ENCODE measurements around the gene FGD3. TPM values are rescaled to one million over a fixed set of nuclear protein-coding genes. Genes with fewer than 3 reads are reported as not detected.

FGD3 gene
- total and polyA plus RNA-seq, 3 donors from 2014 or later, result 12.8 to 14.3 (median 14.0) TPM

DNA sequence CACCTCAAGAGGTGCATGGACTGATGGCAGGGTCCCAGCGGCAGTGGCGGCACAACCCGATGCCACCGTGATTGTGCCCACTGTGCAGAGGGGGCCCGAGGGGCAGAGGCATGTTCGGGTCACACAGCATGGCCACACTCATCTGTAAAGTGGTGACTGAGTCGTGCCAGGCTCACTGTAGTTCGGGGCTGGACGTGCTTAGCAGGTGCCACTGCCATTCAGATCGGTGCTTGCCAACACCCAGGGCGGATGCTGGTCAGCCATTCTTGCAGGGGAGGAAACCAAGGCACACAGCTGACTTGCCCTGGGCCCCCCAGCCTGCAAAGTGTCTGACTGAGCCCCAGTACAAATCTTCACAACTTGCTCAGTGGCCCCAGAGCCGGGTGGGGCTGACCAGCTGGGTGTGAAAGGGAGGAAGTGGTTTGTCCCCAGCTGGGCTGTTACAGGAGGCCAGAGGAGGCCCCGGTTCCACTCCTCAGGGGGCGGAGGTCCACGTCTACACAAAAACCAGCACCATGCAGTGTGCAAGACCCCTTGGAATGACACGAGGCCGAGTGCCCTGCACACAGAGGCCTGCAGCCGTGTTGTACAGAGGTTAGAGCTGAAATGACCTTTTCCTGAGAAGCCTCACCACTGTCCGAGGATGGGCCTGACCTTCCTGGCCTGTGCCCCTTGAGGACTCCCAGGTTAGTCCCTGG lies 17.9 kb downstream of the FGD3 start:
- H3K4me3 ChIP-seq, result no peak overlapping the region
- no peak overlapping the region for H3K27ac ChIP-seq
- WGBS, 2 donors, result 87% methylated on average over 19 of the region's 19 CpGs; no CpG with 5 or more reads in 1 of the 2 donors
- no peak for DNase-seq
- H3K27me3 ChIP-seq, result no peaks in the 10 kb centered on the region
- no peaks in the 10 kb centered on the region for H3K9me3 ChIP-seq
- no peaks in the 10 kb centered on the region for H3K4me1 ChIP-seq
- intact Hi-C loops (cut with DNase I; ENCODE audit: low total_unique reads), result no loop called here
- H3K36me3 ChIP-seq (ENCODE audit: low read depth, missing control alignments), result no peaks in the 10 kb centered on the region
- TF ChIP-seq POLR2A (IDR thresholded peaks at IDR 0.05), result no peak
- TF ChIP-seq, protein P1, sequence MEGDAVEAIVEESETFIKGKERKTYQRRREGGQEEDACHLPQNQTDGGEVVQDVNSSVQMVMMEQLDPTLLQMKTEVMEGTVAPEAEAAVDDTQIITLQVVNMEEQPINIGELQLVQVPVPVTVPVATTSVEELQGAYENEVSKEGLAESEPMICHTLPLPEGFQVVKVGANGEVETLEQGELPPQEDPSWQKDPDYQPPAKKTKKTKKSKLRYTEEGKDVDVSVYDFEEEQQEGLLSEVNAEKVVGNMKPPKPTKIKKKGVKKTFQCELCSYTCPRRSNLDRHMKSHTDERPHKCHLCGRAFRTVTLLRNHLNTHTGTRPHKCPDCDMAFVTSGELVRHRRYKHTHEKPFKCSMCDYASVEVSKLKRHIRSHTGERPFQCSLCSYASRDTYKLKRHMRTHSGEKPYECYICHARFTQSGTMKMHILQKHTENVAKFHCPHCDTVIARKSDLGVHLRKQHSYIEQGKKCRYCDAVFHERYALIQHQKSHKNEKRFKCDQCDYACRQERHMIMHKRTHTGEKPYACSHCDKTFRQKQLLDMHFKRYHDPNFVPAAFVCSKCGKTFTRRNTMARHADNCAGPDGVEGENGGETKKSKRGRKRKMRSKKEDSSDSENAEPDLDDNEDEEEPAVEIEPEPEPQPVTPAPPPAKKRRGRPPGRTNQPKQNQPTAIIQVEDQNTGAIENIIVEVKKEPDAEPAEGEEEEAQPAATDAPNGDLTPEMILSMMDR (IDR thresholded peaks at IDR 0.05), result no peak

GRCh38 chr9:92965759-92966517 lies 18.6 kb downstream of the FGD3 start:
- H3K9me3 ChIP-seq, result no peaks in the 10 kb centered on the region
- H3K4me3 ChIP-seq, result no peak overlapping the region
- H3K27me3 ChIP-seq, result no peaks in the 10 kb centered on the region
- DNase-seq, result no peak
- no peaks in the 10 kb centered on the region for H3K36me3 ChIP-seq (ENCODE audit: low read depth, missing control alignments)
- H3K27ac ChIP-seq, result no peak overlapping the region
- intact Hi-C loops (cut with DNase I; ENCODE audit: low total_unique reads), result no loop called here
- TF ChIP-seq POLR2A (IDR thresholded peaks at IDR 0.05), result no peak
- TF ChIP-seq, protein P1 (IDR thresholded peaks at IDR 0.05), result no peak
- no peaks in the 10 kb centered on the region for H3K4me1 ChIP-seq
- WGBS, 2 donors, result 63 to 80% methylated on average over 13 to 17 of the region's 17 CpGs

- Histone ChIP-seq H3K27ac (no peak overlapping the region), H3K4me3 (no peak overlapping the region), H3K4me1 (no peaks in the 10 kb centered on the region), H3K27me3 (no peaks in the 10 kb centered on the region), H3K9me3 (no peaks in the 10 kb centered on the region), H3K36me3 (ENCODE audit: low read depth, missing control alignments) (no peaks in the 10 kb centered on the region)
- DNase-seq, result no peak
- TF ChIP-seq, protein P1 (IDR thresholded peaks at IDR 0.05), result no peak
- TF ChIP-seq POLR2A (IDR thresholded peaks at IDR 0.05), result no peak
- intact Hi-C loops (cut with DNase I; ENCODE audit: low total_unique reads), result no loop called here
- WGBS, 2 donors, result 85 to 94% methylated on average over 5 of the region's 5 CpGs
Measured at GRCh38 chr9:92966518-92966800, 19.1 kb downstream of the FGD3 start.

DNA sequence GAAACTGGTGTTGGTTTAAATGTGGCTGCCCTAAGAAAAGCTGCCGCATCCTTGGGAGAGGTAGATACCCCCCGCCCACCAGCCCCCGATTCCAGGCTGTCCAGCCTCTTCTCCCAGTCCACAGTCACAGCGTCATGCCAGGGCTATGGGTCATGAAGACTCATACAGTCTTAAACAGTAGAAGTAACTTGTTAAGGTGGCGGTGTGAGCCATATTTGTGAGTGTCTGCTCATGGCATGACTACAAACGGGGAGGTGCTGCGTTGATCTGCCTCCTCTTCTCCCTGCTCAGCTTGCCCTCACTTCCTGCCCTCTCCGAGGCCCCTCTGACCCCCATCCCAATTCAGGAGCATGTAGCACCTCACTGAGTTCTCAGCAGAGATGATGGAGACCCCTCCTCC lies 20.8 kb downstream of the FGD3 start:
- intact Hi-C loops (cut with DNase I; ENCODE audit: low total_unique reads), result no loop called here
- H3K4me1 ChIP-seq, result no peaks in the 10 kb centered on the region
- H3K27ac ChIP-seq, result no peak overlapping the region
- no peak overlapping the region for H3K4me3 ChIP-seq
- H3K36me3 ChIP-seq (ENCODE audit: low read depth, missing control alignments), result no peaks in the 10 kb centered on the region
- no peaks in the 10 kb centered on the region for H3K27me3 ChIP-seq
- TF ChIP-seq, protein P1 (IDR thresholded peaks at IDR 0.05), result no peak
- no peak for TF ChIP-seq POLR2A (IDR thresholded peaks at IDR 0.05)
- no peaks in the 10 kb centered on the region for H3K9me3 ChIP-seq
- WGBS, 2 donors, result 89 to 91% methylated on average over 7 to 8 of the region's 8 CpGs
- DNase-seq, result peak; percentile 6

Measured in testis (tissue), 3 donors.